IMR-90 (cell line): ENCODE measurements around the gene CRB1. TPM values are rescaled to one million over a fixed set of nuclear protein-coding genes. Genes with fewer than 3 reads are reported as not detected.

ENCODE experiments used
- ATAC-seq: fragments of 200-7000 bp; cut with Tn5 transposase; 2 replicates; pipeline ENCODE4 v1.9.1; 2020; ENCODE audit warnings: low read depth, mild to moderate bottlenecking, moderate library complexity
- BruUV-seq: library from RNA; stranded (reverse); fragments of 400-500 nt; replicated peaks from 2 replicates; lab custom pipeline; 2021; lab: Mats Ljungman, UMichigan
- CTCF ChIA-PET: fragments of 300-600 bp; formaldehyde crosslinking; extraction: SDS; loops from one replicate; lab custom pipeline; 2021; ENCODE audit warnings: antibody characterized with exemption; lab: Yijun Ruan, JAX
- POLR2A ChIA-PET: fragments of 300-600 bp; sonication (Branson Sonifier 250); formaldehyde crosslinking; loops from one replicate; lab custom pipeline; 2022; ENCODE audit warnings: antibody characterized with exemption; ENCODE audit not compliant: unreplicated experiment; lab: Charles Lee
- DNase-seq: peaks from one replicate; pipeline ENCODE4 v3.0.0; 2013
- H2AFZ ChIP-seq: replicated peaks from 2 replicates; pipeline ENCODE3; 2013; ENCODE audit warnings: low read length, mild to moderate bottlenecking; ENCODE audit not compliant: poor library complexity
- H2AK5ac ChIP-seq: 2 replicates; pipeline ENCODE4 v1.6.1; 2013; ENCODE audit warnings: low read depth, low read length, inconsistent platforms
- H2AK9ac ChIP-seq: replicated peaks from 2 replicates; pipeline ENCODE3; 2013; ENCODE audit warnings: mild to moderate bottlenecking, low read depth, low read length, moderate library complexity; ENCODE audit not compliant: poor library complexity
- H2BK120ac ChIP-seq: 2 replicates; pipeline ENCODE4 v1.6.1; 2013; ENCODE audit warnings: low read depth, low read length, inconsistent platforms
- H2BK15ac ChIP-seq: 3 replicates; pipeline ENCODE4 v1.6.1; 2013; ENCODE audit warnings: low read depth, low read length, inconsistent platforms
- H2BK20ac ChIP-seq: 2 replicates; pipeline ENCODE4 v1.6.1; 2013; ENCODE audit warnings: low read depth, mild to moderate bottlenecking, inconsistent platforms, low read length, moderate library complexity
- H2BK5ac ChIP-seq: 2 replicates; pipeline ENCODE4 v1.6.1; 2013; ENCODE audit warnings: mild to moderate bottlenecking, low read depth, low read length, inconsistent platforms; ENCODE audit not compliant: poor library complexity, severe bottlenecking
- H3K14ac ChIP-seq: replicated peaks from 2 replicates; pipeline ENCODE4 v1.6.1; 2013; ENCODE audit warnings: low read depth, low read length, inconsistent platforms
- H3K18ac ChIP-seq: 2 replicates; pipeline ENCODE4 v1.6.1; 2013; ENCODE audit warnings: low read depth, low read length, control low read depth
- H3K23ac ChIP-seq: 2 replicates; pipeline ENCODE4 v1.6.1; 2013; ENCODE audit warnings: low read depth, low read length, inconsistent platforms
- H3K27ac ChIP-seq: 2 replicates; pipeline ENCODE4 v1.5.1; 2013; ENCODE audit warnings: mild to moderate bottlenecking, control low read depth, low read length; ENCODE audit not compliant: insufficient read depth
- H3K27me3 ChIP-seq: 2 replicates; pipeline ENCODE4 v1.6.1; 2013; ENCODE audit warnings: low read length; ENCODE audit not compliant: control insufficient read depth, insufficient read depth
- H3K36me3 ChIP-seq: 2 replicates; pipeline ENCODE4 v1.6.1; 2013; ENCODE audit warnings: low read length, mixed read lengths; ENCODE audit not compliant: control insufficient read depth, insufficient read depth
- H3K4ac ChIP-seq: 2 replicates; pipeline ENCODE4 v1.6.1; 2013; ENCODE audit warnings: low read depth, low read length, inconsistent platforms
- H3K4me1 ChIP-seq: 2 replicates; pipeline ENCODE4 v1.6.1; 2013; ENCODE audit warnings: low read length, mixed read lengths; ENCODE audit not compliant: control insufficient read depth, insufficient read depth
- H3K4me2 ChIP-seq: 2 replicates; pipeline ENCODE4 v1.6.1; 2013; ENCODE audit warnings: low read depth, mild to moderate bottlenecking, control low read depth, low read length, moderate library complexity
- H3K4me3 ChIP-seq: 2 replicates; pipeline ENCODE4 v1.5.1; 2013; ENCODE audit warnings: low read depth, mild to moderate bottlenecking, control low read depth, low read length, moderate library complexity; ENCODE audit not compliant: insufficient read depth
- H3K56ac ChIP-seq: 2 replicates; pipeline ENCODE4 v1.6.1; 2013; ENCODE audit warnings: low read length, inconsistent platforms; ENCODE audit not compliant: insufficient read depth; ENCODE audit errors: extremely low read depth
- H3K79me1 ChIP-seq, 2 experiments: 2 replicates each; pipeline ENCODE4 v1.6.1; 2013; ENCODE audit warnings: low read length in 2 of 2, inconsistent platforms in 1 of 2, low read depth in 1 of 2
- H3K9ac ChIP-seq: 2 replicates; pipeline ENCODE4 v1.6.1; 2013; ENCODE audit warnings: low read depth, low read length, control low read depth
- H3K9me1 ChIP-seq: 2 replicates; pipeline ENCODE4 v1.6.1; 2013; ENCODE audit warnings: low read length, inconsistent platforms; ENCODE audit not compliant: insufficient read depth
- H3K9me3 ChIP-seq: 2 replicates; pipeline ENCODE4 v1.6.1; 2013; ENCODE audit warnings: low read length; ENCODE audit not compliant: control insufficient read depth, insufficient read depth
- H4K20me1 ChIP-seq: 2 replicates; pipeline ENCODE4 v1.6.1; 2013; ENCODE audit warnings: low read length, inconsistent platforms; ENCODE audit not compliant: insufficient read depth
- H4K5ac ChIP-seq: 2 replicates; pipeline ENCODE4 v1.6.1; 2013; ENCODE audit warnings: mild to moderate bottlenecking, low read depth, low read length, control low read depth
- H4K8ac ChIP-seq, 2 experiments: 2 replicates each; pipeline ENCODE4 v1.6.1; 2013; ENCODE audit warnings: low read depth in 2 of 2, low read length in 2 of 2, control low read depth in 1 of 2, inconsistent platforms in 1 of 2
- H4K91ac ChIP-seq: 2 replicates; pipeline ENCODE4 v1.6.1; 2013; ENCODE audit warnings: low read depth, low read length, inconsistent platforms; ENCODE audit not compliant: insufficient read depth
- RCOR1 ChIP-seq: IDR thresholded peaks from 2 replicates; pipeline ENCODE4 v1.6.1; 2012; ENCODE audit warnings: mild to moderate bottlenecking, low read length, improper control_type of control experiment; ENCODE audit not compliant: insufficient replicate concordance
- WGBS, 2 experiments: methylation state at CpG; one replicate each; pipeline versions ENCODE4 v1.1.5 to v1.1.7; 2013; ENCODE audit warnings: missing lambda C conversion rate in 2 of 2; ENCODE audit not compliant: insufficient read length in 1 of 2; ENCODE audit errors: extremely low coverage in 2 of 2; 5-methylcytosine and 5-hydroxymethylcytosine counted together
- dilution Hi-C: fragments of 300-500 bp; cut with HindIII; formaldehyde crosslinking; loops from one replicate; pipeline ENCODE4 v1.14.3; 2018; ENCODE audit warnings: low sequenced_read_pairs; ENCODE audit not compliant: unreplicated experiment
- in situ Hi-C: fragments of 300-500 bp; cut with MboI; formaldehyde crosslinking; loops from 3 replicates; pipeline ENCODE4 v1.14.3; 2019; ENCODE audit warnings: low sequenced_read_pairs, inconsistent platforms, mixed read lengths
- intact Hi-C: fragments of 100-400 bp; cut with micrococcal nuclease; formaldehyde crosslinking; loops from 2 replicates; pipeline ENCODE4 v1.10.0; 2022
- polyA plus RNA-seq, 3 experiments: library from polyadenylated mRNA; depleted of rRNA; stranded (reverse); fragments of >200 nt; gene quantifications; 2 replicates each; pipeline ENCODE4 v1.2.3, GENCODE V29; 2012; ENCODE audit warnings: low replicate concordance in 1 of 3
- total RNA-seq: library from RNA; depleted of rRNA; stranded (reverse); fragments of >200 nt; gene quantifications from 2 replicates; pipeline ENCODE4 v1.2.3, GENCODE V29; 2012
- TF ChIP-seq, protein P1 (sequence below): fragments of 150-350 bp; IDR thresholded peaks from 2 replicates; pipeline ENCODE4 v1.6.1; 2017; ENCODE audit warnings: mild to moderate bottlenecking, antibody characterized with exemption, low read length, low read depth

CRB1 gene
- total and polyA plus RNA-seq, 2 of the 4 experiments (the other 2 are of a cell fraction): not detected

DNA sequence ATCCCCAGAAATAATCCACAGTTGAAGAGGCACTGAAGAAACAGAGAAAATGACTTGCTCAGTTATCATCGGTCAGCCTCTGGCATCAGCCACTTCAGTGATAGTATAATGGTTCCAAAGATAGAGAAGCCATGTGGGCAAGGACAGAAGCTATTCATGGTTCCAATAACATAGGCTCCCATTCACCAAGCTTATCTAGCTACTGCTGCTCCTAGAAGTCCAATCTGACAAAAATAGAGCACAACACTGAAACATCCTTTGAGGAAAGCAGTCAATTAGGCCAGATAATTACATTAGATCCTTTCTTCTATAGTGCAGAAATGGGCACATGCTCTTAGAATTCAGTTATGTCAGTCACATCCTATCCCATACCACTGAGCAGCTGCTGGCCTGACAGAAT lies 33.5 kb upstream of the CRB1 start:
- ChIA-PET CTCF (interaction anchor here (1.2 kb wide), 1 partner anchor 11 kb away, joined by 3 read pairs; no protein-coding TSS in a partner anchor), POLR2A (no interaction called here)
- no peak overlapping the region for H3K14ac ChIP-seq
- no peaks in the 10 kb centered on the region for H3K4me1 ChIP-seq
- H3K9me3 ChIP-seq: no peaks in the 10 kb centered on the region
- no peak overlapping the region for H3K23ac ChIP-seq
- no peak overlapping the region for H3K9ac ChIP-seq
- H4K8ac ChIP-seq: no peak overlapping the region
- no CpG with 5 or more reads among the region's 1 CpG for WGBS, 2 experiments
- no peak overlapping the region for H4K91ac ChIP-seq
- H2BK20ac ChIP-seq: no peak overlapping the region
- in situ Hi-C loops: no loop called here
- H3K36me3 ChIP-seq: no peaks in the 10 kb centered on the region
- ATAC-seq (no peak), DNase-seq (no peak)
- BruUV-seq: no TSS peak
- no peak overlapping the region for H2BK15ac ChIP-seq
- no peak overlapping the region for H3K56ac ChIP-seq
- no peak overlapping the region for H3K4ac ChIP-seq
- H2BK120ac ChIP-seq: no peak overlapping the region
- no peak overlapping the region for H2AFZ ChIP-seq
- dilution Hi-C loops: no loop called here
- no peak overlapping the region for H3K4me3 ChIP-seq
- H3K79me1 ChIP-seq: no peaks in the 10 kb centered on the region
- no peak overlapping the region for H3K4me2 ChIP-seq
- no peak overlapping the region for H2AK5ac ChIP-seq
- no peak overlapping the region for H2BK5ac ChIP-seq
- no peaks in the 10 kb centered on the region for H3K27me3 ChIP-seq
- no peak overlapping the region for H4K5ac ChIP-seq
- H3K9me1 ChIP-seq: no peaks in the 10 kb centered on the region
- H4K20me1 ChIP-seq: no peaks in the 10 kb centered on the region
- intact Hi-C loops: no loop called here
- H3K18ac ChIP-seq: no peak overlapping the region
- H3K27ac ChIP-seq: no peak overlapping the region
- TF ChIP-seq, protein P1, sequence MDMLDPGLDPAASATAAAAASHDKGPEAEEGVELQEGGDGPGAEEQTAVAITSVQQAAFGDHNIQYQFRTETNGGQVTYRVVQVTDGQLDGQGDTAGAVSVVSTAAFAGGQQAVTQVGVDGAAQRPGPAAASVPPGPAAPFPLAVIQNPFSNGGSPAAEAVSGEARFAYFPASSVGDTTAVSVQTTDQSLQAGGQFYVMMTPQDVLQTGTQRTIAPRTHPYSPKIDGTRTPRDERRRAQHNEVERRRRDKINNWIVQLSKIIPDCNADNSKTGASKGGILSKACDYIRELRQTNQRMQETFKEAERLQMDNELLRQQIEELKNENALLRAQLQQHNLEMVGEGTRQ: no peak
- TF ChIP-seq RCOR1: no peak
- no peak overlapping the region for H2AK9ac ChIP-seq
